ENCODE data around the gene PTPA.

The PTPA gene

DNA sequence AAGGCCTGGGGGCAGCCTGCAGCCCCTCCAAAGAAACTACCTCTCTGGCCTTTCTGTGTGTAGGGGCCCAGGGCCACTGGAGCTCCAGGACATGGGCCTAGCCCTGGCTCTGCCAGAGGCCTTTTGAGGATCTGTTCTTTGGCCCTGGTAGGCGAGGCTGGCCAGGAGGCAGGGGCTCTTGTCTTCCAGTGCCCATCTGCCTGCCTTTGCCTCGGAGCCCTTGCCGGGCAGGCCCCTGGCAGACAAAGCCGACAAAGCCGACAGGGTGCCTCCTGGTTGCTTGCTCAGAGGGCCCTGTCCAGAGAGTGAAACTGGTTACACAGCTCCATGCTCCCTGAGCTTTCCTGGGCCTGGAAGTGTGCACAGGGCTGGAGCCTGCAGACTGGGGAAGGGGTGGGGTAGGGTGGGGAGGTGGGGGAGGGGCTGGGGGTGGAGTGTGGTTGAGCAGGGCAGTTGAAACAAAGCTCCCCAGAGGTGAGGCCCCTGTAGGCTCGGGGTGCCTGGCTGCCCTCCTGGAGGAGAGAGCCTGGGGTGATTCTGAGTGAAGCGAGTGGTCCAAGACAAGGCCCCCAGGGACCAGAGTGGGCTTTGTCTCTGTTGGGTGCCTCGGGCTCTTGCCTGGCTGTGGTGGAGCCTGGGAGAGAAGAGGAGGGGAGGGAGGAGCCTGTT lies 29.3 kb downstream of the PTPA start:
- Histone ChIP-seq H3K4me1 (ENCODE audit: control insufficient read depth in 2 of 2, insufficient read depth in 1 of 2, low read depth in 1 of 2, low read length in 2 of 2) (peaks cover 44 to 60% of the 10 kb centered on the region in 2 donors), H3K27ac (replicated peaks; ENCODE audit: low read length) (peak overlapping the region; percentile 100), H3K4me3 (ENCODE audit: low read length in 2 of 2) (peak overlapping the region; percentile 49 to 62), H3K36me3 (replicated peaks in 1 of 2; ENCODE audit: control insufficient read depth in 2 of 2, insufficient read depth in 2 of 2, low read length in 2 of 2) (peaks cover 22 to 57% of the 10 kb centered on the region in 2 donors), H3K4ac (ENCODE audit: low read length) (peak overlapping the region; percentile 31), H2AK5ac (ENCODE audit: low read depth, low read length) (peak overlapping the region; percentile 100), H3K14ac (ENCODE audit: low read length) (peak overlapping the region; percentile 5), H2BK5ac (ENCODE audit: low read length) (peak overlapping the region; percentile 99), H2AFZ (ENCODE audit: low read length) (peak overlapping the region; percentile 45), H3K18ac (ENCODE audit: low read length) (peak overlapping the region; percentile 100), H3K9ac (ENCODE audit: low read depth, low read length, poor library complexity) (peak overlapping the region; percentile 89), H3K79me1 (ENCODE audit: low read depth, low read length) (peaks cover 8% of the 10 kb centered on the region), H3K27me3 (ENCODE audit: control insufficient read depth in 3 of 3, insufficient read depth in 3 of 3, low read depth in 1 of 3, low read length in 3 of 3) (no peaks in the 10 kb centered on the region), H2BK15ac (ENCODE audit: low read length) (peak overlapping the region; percentile 60), H3K23ac (ENCODE audit: low read depth, low read length, poor library complexity) (peak overlapping the region; percentile 8), H2BK12ac (ENCODE audit: low read length) (peak overlapping the region; percentile 3), H4K8ac (ENCODE audit: low read depth, low read length) (peak overlapping the region; percentile 53), H4K91ac (ENCODE audit: low read depth, low read length, poor library complexity) (peak overlapping the region; percentile 98), H2BK120ac (ENCODE audit: low read depth, low read length) (peak overlapping the region; percentile 98), H3K9me3 (replicated peaks in 1 of 2; ENCODE audit: control insufficient read depth in 2 of 2, insufficient read depth in 1 of 2, low read depth in 1 of 2, low read length in 2 of 2) (no peaks in the 10 kb centered on the region), H3K4me2 (ENCODE audit: insufficient read depth, low read length, poor library complexity, severe bottlenecking) (peak overlapping the region; percentile 58)
- no peak for DNase-seq (ENCODE audit: low spot score)
- no CpG with 5 or more reads among the region's 8 CpGs for WGBS, 2 donors (ENCODE audit: extremely low coverage in 2 of 2, insufficient read length in 2 of 2, insufficient replicate concordance in 1 of 2)

DNA sequence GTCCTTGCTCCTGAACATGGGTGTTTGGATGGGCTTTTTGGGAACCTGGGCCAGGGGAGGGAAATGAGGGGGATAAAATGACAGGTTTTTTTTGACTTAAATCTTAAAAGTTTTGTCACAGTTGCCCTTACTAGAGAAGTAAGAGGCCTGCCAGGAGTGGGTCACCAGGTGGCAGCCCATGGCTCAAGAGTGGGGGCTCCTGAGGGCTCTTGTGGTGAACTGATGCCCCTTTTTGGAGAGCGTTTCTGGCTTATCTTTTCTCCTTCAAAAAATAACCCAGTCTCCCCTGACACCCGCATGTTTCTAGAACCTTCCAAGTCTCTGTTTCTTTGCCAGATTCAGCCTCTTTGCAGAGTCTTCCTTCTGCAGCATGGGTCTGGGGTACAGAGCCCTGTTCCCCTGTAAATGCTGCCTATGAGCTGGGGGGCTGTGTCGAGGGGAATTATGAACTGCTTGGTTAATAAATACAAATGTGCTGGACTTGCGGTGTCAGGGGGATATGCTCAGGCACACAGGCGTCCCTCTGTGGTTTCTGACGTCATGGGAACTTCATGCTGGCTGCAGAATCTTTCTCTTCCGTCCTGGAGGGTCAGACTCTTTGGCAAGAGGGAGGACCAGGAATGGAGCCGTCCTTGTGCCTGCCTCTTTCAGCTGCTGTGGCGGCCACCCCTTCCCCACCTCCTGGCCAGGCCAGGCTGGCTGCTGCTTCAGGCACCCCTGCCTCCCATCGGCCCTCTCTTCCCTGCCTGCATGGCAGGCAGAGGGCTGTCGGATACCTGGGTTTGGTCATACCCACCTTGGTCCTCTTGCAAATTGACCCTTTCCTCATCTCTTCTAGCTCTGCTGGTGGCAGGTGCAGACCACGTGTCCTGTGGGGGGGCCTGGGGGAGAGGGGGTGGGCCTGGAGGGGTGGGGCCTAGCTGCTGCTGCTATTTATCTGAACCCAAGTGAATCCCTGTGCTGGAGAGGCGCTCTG lies 30.1 kb downstream of the PTPA start:
- H2BK120ac ChIP-seq (ENCODE audit: low read depth, low read length) = peak overlapping the region; percentile 77
- H3K18ac ChIP-seq (ENCODE audit: low read length) = peak overlapping the region; percentile 96
- no peak for DNase-seq (ENCODE audit: low spot score)
- peak overlapping the region; percentile 45 for H2AFZ ChIP-seq (ENCODE audit: low read length)
- H2AK5ac ChIP-seq (ENCODE audit: low read depth, low read length) = peak overlapping the region; percentile 100
- H3K4me3 ChIP-seq (ENCODE audit: low read length in 2 of 2) = peak overlapping the region; percentile 49 to 62
- no peak overlapping the region for H3K4ac ChIP-seq (ENCODE audit: low read length)
- peak overlapping the region; percentile 54 for H4K8ac ChIP-seq (ENCODE audit: low read depth, low read length)
- H4K91ac ChIP-seq (ENCODE audit: low read depth, low read length, poor library complexity) = peak overlapping the region; percentile 90
- H3K9ac ChIP-seq (ENCODE audit: low read depth, low read length, poor library complexity) = peak overlapping the region; percentile 82
- H3K23ac ChIP-seq (ENCODE audit: low read depth, low read length, poor library complexity) = peak overlapping the region; percentile 43
- H3K4me1 ChIP-seq (ENCODE audit: control insufficient read depth in 2 of 2, insufficient read depth in 1 of 2, low read depth in 1 of 2, low read length in 2 of 2) = peaks cover 50 to 68% of the 10 kb centered on the region in 2 donors
- no CpG with 5 or more reads among the region's 13 CpGs for WGBS, 2 donors (ENCODE audit: extremely low coverage in 2 of 2, insufficient read length in 2 of 2, insufficient replicate concordance in 1 of 2)
- H3K79me1 ChIP-seq (ENCODE audit: low read depth, low read length) = peaks cover 8% of the 10 kb centered on the region
- peaks cover 20 to 55% of the 10 kb centered on the region in 2 donors for H3K36me3 ChIP-seq (replicated peaks in 1 of 2; ENCODE audit: control insufficient read depth in 2 of 2, insufficient read depth in 2 of 2, low read length in 2 of 2)
- H2BK12ac ChIP-seq (ENCODE audit: low read length) = peak overlapping the region; percentile 98
- H3K27me3 ChIP-seq (ENCODE audit: control insufficient read depth in 3 of 3, insufficient read depth in 3 of 3, low read depth in 1 of 3, low read length in 3 of 3) = no peaks in the 10 kb centered on the region
- H2BK5ac ChIP-seq (ENCODE audit: low read length) = peak overlapping the region; percentile 99
- peak overlapping the region; percentile 54 for H3K4me2 ChIP-seq (ENCODE audit: insufficient read depth, low read length, poor library complexity, severe bottlenecking)
- H3K9me3 ChIP-seq (replicated peaks in 1 of 2; ENCODE audit: control insufficient read depth in 2 of 2, insufficient read depth in 1 of 2, low read depth in 1 of 2, low read length in 2 of 2) = no peaks in the 10 kb centered on the region
- H3K14ac ChIP-seq (ENCODE audit: low read length) = peak overlapping the region; percentile 14
- peak overlapping the region; percentile 100 for H3K27ac ChIP-seq (replicated peaks; ENCODE audit: low read length)
- H2BK15ac ChIP-seq (ENCODE audit: low read length) = peak overlapping the region; percentile 86

GRCh38 chr9:129142138-129142935 lies 31.1 kb downstream of the PTPA start:
- no peaks in the 10 kb centered on the region for H3K9me3 ChIP-seq (replicated peaks in 1 of 2; ENCODE audit: control insufficient read depth in 2 of 2, insufficient read depth in 1 of 2, low read depth in 1 of 2, low read length in 2 of 2)
- peak overlapping the region; percentile 77 for H2BK12ac ChIP-seq (ENCODE audit: low read length)
- H3K36me3 ChIP-seq (replicated peaks in 1 of 2; ENCODE audit: control insufficient read depth in 2 of 2, insufficient read depth in 2 of 2, low read length in 2 of 2) = peaks cover 14 to 51% of the 10 kb centered on the region in 2 donors
- no peak overlapping the region for H3K14ac ChIP-seq (ENCODE audit: low read length)
- no peak overlapping the region for H4K8ac ChIP-seq (ENCODE audit: low read depth, low read length)
- no peak overlapping the region for H3K4ac ChIP-seq (ENCODE audit: low read length)
- peak overlapping the region; percentile 40 for H4K91ac ChIP-seq (ENCODE audit: low read depth, low read length, poor library complexity)
- no peak overlapping the region for H3K4me3 ChIP-seq (ENCODE audit: low read length in 2 of 2)
- peak overlapping the region; percentile 69 for H2BK120ac ChIP-seq (ENCODE audit: low read depth, low read length)
- peak overlapping the region; percentile 33 for H3K27ac ChIP-seq (replicated peaks; ENCODE audit: low read length)
- peak overlapping the region; percentile 98 for H2AK5ac ChIP-seq (ENCODE audit: low read depth, low read length)
- H3K9ac ChIP-seq (ENCODE audit: low read depth, low read length, poor library complexity) = no peak overlapping the region
- H2BK15ac ChIP-seq (ENCODE audit: low read length) = peak overlapping the region; percentile 46
- H3K4me1 ChIP-seq (ENCODE audit: control insufficient read depth in 2 of 2, insufficient read depth in 1 of 2, low read depth in 1 of 2, low read length in 2 of 2) = peaks cover 57 to 71% of the 10 kb centered on the region in 2 donors
- peak overlapping the region; percentile 81 for H3K18ac ChIP-seq (ENCODE audit: low read length)
- H3K79me1 ChIP-seq (ENCODE audit: low read depth, low read length) = peaks cover 11% of the 10 kb centered on the region
- H3K27me3 ChIP-seq (ENCODE audit: control insufficient read depth in 3 of 3, insufficient read depth in 3 of 3, low read depth in 1 of 3, low read length in 3 of 3) = no peaks in the 10 kb centered on the region
- H2AFZ ChIP-seq (ENCODE audit: low read length) = no peak overlapping the region
- no peak overlapping the region for H3K4me2 ChIP-seq (ENCODE audit: insufficient read depth, low read length, poor library complexity, severe bottlenecking)
- H2BK5ac ChIP-seq (ENCODE audit: low read length) = peak overlapping the region; percentile 99
- no CpG with 5 or more reads among the region's 15 CpGs for WGBS, 2 donors (ENCODE audit: extremely low coverage in 2 of 2, insufficient read length in 2 of 2, insufficient replicate concordance in 1 of 2)
- H3K23ac ChIP-seq (ENCODE audit: low read depth, low read length, poor library complexity) = peak overlapping the region; percentile 52
- no peak for DNase-seq (ENCODE audit: low spot score)
